ENCODE results near the gene EIF3CL. TPM values are rescaled to one million over a fixed set of nuclear protein-coding genes. Genes with fewer than 3 reads are reported as not detected.
A peak's percentile ranks its signal among the peaks of the same experiment; 100 is the strongest.
"Not testable (repeated sequence)": the region's sequence is repeated elsewhere in the genome, so short reads cannot be mapped to it uniquely, and the experiment has no call there.

EIF3CL gene
- total RNA-seq, 1 experiment from 2014 or later, result 44.6 TPM

DNA sequence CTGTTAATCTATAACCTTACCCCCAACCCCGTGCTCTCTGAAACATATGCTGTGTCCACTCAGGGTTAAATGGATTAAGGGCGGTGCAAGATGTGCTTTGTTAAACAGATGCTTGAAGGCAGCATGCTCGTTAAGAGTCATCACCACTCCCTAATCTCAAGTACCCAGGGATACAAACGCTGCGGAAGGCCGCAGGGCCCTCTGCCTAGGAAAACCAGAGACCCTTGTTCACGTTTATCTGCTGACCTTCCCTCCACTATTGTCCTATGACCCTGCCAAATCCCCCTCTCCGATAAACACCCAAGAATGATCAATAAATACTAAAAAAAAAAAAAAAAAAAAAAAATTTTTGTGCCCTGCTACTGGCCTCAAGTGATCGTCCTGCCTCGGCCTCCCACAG, 25.8 kb downstream of the EIF3CL start:
- H3K27ac ChIP-seq; H3K4me1 ChIP-seq; H3K27me3 ChIP-seq; H3K4me3 ChIP-seq; H3K36me3 ChIP-seq; H3K9me3 ChIP-seq (replicated peaks); DNase-seq: not testable (repeated sequence)

DNA sequence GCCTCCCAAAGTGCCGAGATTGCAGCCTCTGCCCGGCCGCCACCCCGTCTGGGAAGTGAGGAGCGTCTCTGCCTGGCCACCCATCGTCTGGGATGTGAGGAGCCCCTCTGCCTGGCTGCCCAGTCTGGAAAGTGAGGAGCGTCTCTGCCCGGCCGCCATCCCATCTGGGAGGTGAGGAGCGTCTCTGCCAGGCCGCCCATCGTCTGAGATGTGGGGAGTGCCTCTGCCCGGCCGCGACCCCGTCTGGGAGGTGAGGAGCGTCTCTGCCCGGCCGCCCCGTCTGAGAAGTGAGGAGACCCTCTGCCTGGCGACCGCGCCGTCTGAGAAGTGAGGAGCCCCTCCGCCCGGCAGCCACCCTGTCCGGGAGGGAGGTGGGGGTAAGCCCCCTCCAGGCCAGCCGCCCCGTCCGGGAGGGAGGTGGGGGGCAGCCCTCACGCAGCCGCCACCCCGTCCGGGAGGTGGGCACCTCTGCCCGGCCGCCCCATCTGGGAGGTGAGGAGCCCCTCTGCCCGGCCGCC, 26.5 kb downstream of the EIF3CL start:
- H3K4me3 ChIP-seq; H3K36me3 ChIP-seq; H3K9me3 ChIP-seq (replicated peaks); DNase-seq; H3K4me1 ChIP-seq; H3K27ac ChIP-seq; H3K27me3 ChIP-seq: not testable (repeated sequence)

DNA sequence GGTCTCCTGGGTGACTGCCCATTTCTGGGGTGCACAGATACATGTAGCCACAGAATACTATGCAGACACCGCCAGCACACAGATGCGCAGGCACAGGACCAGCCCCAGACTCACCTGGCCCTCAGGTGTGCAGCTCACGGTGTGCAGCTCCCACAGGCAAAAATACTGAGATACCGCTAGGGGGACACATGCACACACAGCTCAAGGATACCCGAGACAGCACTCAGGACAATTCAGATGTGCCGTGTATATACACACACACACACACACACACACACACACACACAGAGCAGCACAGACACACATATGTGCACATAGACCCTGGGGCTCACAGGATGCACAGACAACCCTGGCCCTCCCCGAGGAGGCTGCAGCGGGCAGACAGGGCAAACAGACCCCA, 28.5 kb downstream of the EIF3CL start:
- H3K27me3 ChIP-seq; DNase-seq; H3K4me1 ChIP-seq; H3K9me3 ChIP-seq (replicated peaks); H3K36me3 ChIP-seq; H3K4me3 ChIP-seq; H3K27ac ChIP-seq: not testable (repeated sequence)

DNA sequence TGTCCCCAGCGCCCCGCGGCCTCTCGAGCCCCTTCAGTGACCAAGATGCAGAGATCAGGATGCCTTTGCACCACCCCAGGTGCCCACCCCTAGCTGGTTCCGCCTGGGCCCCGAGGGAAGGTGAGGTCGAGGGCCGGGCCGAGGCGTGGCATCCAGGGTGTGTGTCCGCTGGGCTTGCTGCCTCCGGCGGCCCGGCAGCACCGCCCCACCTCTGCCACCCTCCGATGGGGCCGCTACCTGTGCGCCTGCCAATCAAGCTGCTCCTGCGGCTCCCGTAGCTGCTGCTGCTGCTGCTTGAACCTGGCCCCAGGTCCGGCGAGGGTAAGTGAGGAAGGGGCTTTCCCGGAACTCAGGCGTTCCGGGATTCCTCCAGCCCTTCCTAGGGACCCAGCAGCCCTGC, 29.4 kb downstream of the EIF3CL start:
- H3K9me3 ChIP-seq (replicated peaks); H3K36me3 ChIP-seq; H3K27ac ChIP-seq; H3K27me3 ChIP-seq; H3K4me3 ChIP-seq; H3K4me1 ChIP-seq; DNase-seq: not testable (repeated sequence)

DNA sequence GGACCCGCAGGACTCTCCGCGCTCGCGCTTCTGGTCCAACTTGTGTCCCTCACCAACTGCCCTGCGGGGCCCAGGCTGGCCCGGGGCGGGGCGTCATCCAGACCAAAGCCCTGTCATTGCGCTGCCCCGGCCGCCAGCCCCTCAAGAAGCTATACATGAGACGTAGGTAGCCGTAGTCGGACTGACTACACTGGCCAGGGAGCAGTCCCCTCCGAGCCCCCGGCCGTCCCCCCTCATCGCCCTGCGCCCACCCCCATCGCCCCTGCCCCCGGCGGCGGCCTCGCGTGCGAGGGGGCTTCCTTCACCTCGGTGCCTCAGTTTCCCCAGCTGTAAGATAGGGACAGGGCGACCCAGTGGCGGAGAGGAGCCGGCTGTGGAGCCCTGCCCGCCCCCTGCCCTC, 35.7 kb downstream of the EIF3CL start:
- H3K9me3 ChIP-seq (replicated peaks); H3K27me3 ChIP-seq; H3K27ac ChIP-seq; H3K36me3 ChIP-seq; H3K4me1 ChIP-seq; H3K4me3 ChIP-seq: not testable (repeated sequence)
- peak in 1 of 2 experiments; percentile 0 for DNase-seq

DNA sequence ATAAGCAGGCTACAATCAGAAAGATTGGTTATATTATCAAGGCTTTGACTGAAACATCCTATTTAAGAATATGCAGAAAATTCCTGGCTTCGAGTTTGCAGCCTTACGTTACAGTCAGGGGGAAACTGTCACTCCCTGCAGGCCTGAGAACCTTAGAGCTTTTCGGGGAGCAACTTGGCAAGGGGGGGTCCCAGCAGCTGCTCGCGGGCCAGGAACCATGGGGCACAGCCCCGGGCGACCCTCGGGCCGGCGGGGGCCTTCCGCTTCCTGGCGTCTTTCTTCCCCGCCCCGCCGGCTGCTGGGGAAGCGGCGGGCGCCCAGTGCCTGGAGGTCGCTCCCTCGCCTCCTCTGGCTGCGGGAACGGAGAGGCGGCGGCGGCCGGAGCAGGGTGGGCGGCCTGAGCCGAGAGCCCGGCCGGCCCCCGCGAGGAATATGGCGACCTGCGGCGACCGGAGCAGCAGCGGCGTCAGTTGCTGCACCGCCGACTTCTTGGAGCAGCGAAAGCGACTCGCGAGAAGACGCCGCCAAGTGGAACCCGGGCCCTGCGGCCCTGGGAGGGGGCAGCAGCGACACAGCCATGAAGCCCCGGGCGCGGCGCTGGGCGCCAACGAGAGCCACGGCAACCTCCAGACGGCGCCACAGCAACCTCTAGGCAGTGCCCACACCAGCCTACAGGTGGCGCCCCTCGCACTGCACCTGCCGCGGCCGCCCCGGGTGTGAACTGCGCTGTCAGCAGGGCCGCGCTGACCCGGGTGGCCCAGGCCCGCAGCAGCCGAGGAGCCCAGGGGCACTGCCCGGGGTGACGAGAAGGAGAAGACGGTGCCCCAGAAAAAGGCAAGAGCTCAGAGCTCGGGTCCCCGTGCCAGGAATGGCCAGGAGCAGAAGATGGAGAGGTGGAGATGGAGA, 39.1 kb downstream of the EIF3CL start:
- not testable (repeated sequence) for DNase-seq; H3K27me3 ChIP-seq; H3K27ac ChIP-seq; H3K4me3 ChIP-seq; H3K9me3 ChIP-seq (replicated peaks); H3K36me3 ChIP-seq; H3K4me1 ChIP-seq

DNA sequence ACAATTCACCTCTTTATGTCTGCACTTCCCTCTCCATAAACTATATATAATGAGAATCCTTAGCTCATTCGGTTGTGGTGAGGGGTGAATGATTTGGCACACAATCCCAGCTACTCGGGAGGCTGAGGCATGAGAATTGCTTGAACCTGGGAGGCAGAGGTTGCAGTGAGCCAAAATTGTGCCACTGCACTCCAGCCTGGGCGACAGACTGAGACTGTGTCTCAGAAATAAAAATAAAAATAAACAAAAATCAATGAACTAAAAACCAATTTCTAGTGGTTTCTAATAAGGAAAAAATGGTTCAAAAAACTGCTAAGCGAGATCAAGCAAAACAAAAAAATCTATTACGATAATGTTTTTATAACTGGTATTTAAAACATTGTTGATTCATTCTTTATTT, 40.2 kb downstream of the EIF3CL start, which contains the start of gene NPIPB6:
Gene NPIPB6 (minus strand): TSS at position 101 of the 400 bp plus-strand sequence. CDS start 686 bp downstream, outside the sequence.
- not testable (repeated sequence) for DNase-seq; H3K9me3 ChIP-seq (replicated peaks); H3K4me3 ChIP-seq; H3K36me3 ChIP-seq; H3K27ac ChIP-seq; H3K27me3 ChIP-seq; H3K4me1 ChIP-seq

DNA sequence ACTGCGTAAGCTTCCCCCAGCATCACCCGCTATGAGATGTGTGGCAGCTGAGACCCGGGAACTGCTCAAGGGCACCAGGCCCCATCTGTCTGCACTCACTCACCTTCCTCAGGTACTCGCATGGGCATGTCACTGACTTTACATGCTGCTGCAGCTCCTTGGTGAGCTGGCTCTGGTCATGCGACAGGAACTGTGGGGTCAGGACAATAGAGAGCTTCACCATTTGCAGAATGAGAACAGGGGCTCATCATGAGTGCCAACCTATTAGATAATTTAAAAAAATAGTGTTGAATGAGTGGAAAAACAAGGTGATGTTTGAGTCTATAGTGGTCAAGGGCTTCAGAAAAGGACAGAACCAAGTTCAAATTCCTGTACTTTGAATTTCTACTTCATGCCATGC, 41.0 kb downstream of the EIF3CL start:
- not testable (repeated sequence) for DNase-seq; H3K4me3 ChIP-seq; H3K9me3 ChIP-seq (replicated peaks); H3K27me3 ChIP-seq; H3K4me1 ChIP-seq; H3K36me3 ChIP-seq; H3K27ac ChIP-seq

DNA sequence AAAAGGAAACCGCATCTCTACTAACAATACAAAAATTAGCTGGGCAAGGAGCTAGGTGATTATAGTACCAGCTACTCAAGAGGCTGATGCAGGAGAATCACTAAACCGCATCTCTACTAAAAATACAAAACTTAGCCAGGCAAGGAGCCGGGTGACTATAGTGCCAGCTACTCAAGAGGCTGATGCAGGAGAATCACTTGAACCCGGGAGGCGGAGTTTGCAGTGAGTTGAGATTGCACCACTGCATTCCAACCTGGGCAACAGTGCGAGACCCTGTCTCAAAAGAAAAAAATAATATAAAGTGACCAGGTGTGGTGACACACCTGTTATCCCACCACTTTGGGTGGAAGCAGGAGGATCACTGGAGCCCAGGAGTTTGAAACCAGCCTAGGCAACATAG, 65.4 kb downstream of the EIF3CL start:
- H3K36me3 ChIP-seq; H3K4me1 ChIP-seq; H3K27me3 ChIP-seq; H3K27ac ChIP-seq; H3K9me3 ChIP-seq (replicated peaks); DNase-seq; H3K4me3 ChIP-seq: not testable (repeated sequence)

DNA sequence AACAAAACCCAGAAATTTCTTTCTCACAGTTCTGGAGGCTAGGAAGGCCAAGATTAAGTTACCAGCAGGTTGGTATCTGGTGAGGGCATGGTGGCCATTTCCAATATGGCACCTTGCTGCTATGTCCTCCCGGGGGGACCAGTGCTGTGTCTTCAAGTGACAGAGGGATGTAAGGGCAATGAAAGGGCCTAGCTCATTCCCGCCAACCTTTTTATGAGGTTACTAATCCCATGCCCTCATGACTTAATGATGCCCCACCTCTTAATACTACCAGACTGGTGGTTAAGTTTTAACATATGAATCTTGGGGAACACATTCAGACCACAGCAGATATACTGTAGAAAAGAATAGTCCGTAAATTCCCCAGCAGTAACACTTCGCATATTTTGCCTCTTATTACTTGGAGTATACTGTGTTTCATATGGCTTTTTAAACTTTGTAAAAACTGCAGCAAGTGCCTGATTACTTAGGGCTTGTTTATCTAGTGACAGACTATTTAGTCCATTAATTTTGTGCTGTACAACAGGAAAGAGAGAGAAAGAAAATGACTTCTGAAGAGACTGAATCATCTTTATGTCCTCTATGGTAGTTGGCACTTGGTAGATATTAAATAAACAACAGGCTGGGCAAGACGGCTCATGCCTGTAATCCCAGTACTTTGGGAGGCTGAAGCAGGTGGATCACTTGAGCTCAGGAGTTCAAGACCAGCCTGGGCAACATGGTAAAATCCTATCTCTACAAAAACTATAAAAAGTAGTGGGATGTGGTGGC, 66.5 kb downstream of the EIF3CL start:
- not testable (repeated sequence) for DNase-seq; H3K9me3 ChIP-seq (replicated peaks); H3K27ac ChIP-seq; H3K27me3 ChIP-seq; H3K4me3 ChIP-seq; H3K4me1 ChIP-seq; H3K36me3 ChIP-seq

DNA sequence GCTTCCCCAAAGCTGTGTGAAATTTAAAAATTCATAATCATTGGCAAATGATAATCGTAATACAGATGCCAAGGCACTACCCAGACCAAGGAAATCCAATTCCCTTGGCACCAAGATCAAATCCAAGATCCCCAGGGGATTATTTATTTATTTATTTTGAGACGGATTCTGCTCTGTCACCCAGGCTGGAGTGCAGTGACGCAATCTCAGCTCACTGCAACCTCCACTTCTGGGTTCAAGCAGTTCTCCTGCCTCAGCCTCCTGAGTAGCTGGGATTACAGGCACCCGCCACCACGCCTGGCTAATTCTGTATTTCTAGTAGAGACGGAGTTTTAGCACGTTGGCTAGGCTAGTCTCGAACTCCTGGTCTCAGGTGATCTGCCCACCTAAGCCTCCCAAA, 68.0 kb downstream of the EIF3CL start:
- not testable (repeated sequence) for H3K36me3 ChIP-seq

DNA sequence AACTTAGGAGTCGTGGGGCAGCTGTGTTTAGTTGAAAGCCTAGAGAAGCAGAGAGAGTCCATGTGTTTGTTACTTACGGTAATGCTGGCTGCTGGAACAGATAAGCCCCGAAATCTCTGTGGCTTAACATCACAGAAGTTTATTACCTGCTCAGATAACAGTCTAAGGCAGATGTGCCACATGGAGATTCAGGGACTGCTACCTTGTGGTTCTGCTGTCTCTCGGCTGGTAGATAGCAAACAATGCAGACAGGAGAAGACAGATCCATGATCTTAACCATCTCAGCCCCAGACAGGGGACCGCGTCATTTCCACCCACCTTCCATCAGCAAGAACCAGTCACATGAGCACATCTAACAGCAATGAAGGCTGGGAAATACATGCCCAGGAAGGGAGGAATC, 71.0 kb downstream of the EIF3CL start:
- not testable (repeated sequence) for DNase-seq; H3K36me3 ChIP-seq; H3K9me3 ChIP-seq (replicated peaks); H3K27ac ChIP-seq; H3K4me3 ChIP-seq; H3K27me3 ChIP-seq; H3K4me1 ChIP-seq

More for the DNA sequence above, 68.0 kb downstream of the EIF3CL start:
- H3K27ac ChIP-seq; DNase-seq; H3K27me3 ChIP-seq; H3K9me3 ChIP-seq (replicated peaks); H3K4me3 ChIP-seq; H3K4me1 ChIP-seq: not testable (repeated sequence)

DNA sequence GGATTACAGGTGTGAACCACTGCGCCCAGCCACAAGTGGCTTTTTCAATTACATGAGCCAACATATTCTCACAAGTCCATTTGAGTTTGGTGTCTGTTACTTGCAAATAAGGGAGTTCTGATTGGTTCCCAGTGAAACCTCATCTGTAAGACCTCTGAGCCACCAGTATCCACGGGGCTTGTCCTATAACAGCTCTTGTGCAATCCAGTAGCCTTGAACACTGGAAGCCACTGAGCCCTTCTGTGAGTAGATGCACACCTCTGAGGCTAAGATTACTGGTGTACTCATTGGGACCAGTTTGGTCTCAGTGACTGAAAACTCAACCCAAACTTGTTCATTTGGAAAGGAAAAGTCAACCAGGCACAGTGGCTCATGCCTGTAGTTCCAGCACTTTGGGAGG, 72.7 kb downstream of the EIF3CL start:
- not testable (repeated sequence) for H3K27me3 ChIP-seq; H3K4me1 ChIP-seq; H3K27ac ChIP-seq; H3K9me3 ChIP-seq (replicated peaks); H3K36me3 ChIP-seq; H3K4me3 ChIP-seq; DNase-seq

DNA sequence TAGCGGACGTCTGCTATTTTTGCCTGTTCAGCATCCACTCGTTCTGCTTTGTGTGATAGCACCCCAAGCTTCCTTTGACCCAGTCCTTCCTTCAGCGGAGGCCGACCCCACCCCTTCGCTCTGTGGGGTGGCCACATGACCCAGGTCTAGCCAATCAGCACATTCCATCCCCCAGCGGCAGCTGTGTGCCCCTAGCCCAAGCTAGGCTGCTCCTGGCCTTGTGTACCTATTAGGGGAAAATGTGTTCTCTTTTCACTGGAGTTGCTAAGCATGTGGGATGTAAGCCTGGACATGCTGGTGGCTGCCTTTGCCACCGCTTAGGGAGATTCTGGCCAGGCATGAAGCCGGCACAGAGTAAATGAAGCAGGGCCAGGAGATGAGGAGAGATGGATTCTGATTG, 73.4 kb downstream of the EIF3CL start:
- not testable (repeated sequence) for H3K4me3 ChIP-seq; H3K27ac ChIP-seq; H3K9me3 ChIP-seq (replicated peaks); H3K27me3 ChIP-seq; H3K36me3 ChIP-seq; H3K4me1 ChIP-seq
- peak; percentile 33 to 40 for DNase-seq

All from SJCRH30 (cell line).